ENCODE data around the gene KLHL29.
"Not testable (repeated sequence)": the region's sequence is repeated elsewhere in the genome, so short reads cannot be mapped to it uniquely, and the experiment has no call there.

The KLHL29 gene

GRCh38 chr2:23367760-23368159 lies 17.2 kb upstream of the KLHL29 start:
- DNase-seq (ENCODE audit: low read depth), result no peak

DNA sequence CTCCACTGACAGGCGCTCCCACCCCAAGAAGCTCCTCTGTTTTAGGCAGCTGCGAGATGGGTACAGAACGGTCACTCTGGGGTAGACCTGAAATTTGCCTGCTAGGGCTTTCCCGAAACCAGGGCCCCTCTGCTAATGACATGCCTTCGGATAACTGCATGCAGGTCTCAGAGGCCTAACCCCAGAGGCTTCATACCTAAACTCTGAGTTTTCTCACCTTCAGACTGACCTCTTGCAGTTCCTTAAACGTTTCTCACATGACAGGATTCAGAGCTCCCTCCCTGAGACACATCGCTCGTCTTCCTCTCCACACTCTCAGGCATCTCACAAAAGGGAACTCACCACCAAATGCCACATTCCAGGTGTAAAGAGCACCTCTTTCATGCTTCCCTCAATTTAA lies 11.3 kb upstream of the KLHL29 start:
- DNase-seq (ENCODE audit: low read depth), result no peak

GRCh38 chr2:23375448-23375847 lies 9.5 kb upstream of the KLHL29 start:
- DNase-seq (ENCODE audit: low read depth), result no peak

GRCh38 chr2:23376075-23376474 lies 8.9 kb upstream of the KLHL29 start:
- no peak for DNase-seq (ENCODE audit: low read depth)

DNA sequence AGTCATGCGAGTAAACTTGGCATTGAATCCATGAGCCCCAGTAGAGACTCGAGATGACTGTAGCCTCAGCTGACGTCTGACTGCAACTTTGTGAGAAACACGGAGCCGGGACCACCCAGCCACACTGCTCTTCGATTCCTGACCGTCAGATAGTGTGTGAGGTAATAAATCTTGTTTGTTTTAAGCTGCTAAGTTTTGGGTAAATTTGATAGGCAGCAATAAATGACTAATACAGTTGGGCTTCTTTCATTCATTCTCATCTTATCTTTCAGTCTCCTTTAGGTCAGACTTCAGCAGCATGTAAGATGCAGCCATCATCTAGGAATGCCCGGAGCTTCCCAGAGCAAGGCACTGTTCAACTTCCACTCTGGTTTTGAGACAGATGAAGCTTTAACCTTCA lies 8.0 kb upstream of the KLHL29 start:
- no peak for DNase-seq (ENCODE audit: low read depth)

DNA sequence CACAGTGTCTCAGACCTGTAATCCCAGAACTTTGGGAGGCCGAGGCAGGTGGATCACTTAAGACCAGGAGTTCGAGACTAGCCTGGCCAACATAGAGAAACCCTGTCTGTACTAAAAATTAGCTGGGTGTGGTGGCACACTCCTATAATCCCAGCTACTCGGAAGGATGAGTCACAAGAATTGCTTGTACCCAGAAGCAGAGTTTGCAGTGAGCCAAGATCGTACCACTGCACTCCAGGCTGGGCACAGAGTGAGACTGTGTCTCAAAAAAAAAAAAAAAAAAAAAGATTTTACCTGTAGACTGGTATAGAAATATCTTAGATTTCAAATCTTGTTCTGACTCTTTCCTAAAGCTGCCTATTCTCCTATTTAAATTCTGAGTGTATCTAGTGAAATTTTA lies 7.2 kb upstream of the KLHL29 start:
- DNase-seq (ENCODE audit: low read depth), result no peak

DNA sequence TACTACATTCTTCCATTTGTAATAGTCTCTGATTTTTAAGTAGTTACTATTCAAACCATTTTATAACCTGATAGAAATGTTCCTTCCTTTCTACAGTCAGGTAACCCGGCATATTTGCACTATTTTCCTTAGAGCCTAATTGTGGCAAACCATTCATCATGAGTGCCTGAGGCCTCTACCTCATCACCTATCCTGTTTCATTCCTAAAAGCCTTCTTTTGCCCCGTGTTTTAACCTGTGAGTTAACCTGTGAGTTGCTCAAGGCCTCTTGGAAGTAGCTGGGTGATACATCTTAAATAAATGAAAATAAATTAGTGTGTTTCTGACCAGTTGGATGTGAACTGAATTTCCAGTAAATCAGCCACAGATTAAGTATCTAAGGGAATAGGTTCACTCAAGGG lies 6.5 kb upstream of the KLHL29 start:
- no peak for DNase-seq (ENCODE audit: low read depth)

GRCh38 chr2:23379220-23379695 lies 5.7 kb upstream of the KLHL29 start:
- no peak for DNase-seq (ENCODE audit: low read depth)

- no peak for DNase-seq (ENCODE audit: low read depth)
Observed at GRCh38 chr2:23380562-23381065, 4.4 kb upstream of the KLHL29 start.

GRCh38 chr2:23381084-23381483 lies 3.9 kb upstream of the KLHL29 start:
- DNase-seq (ENCODE audit: low read depth), result no peak

DNA sequence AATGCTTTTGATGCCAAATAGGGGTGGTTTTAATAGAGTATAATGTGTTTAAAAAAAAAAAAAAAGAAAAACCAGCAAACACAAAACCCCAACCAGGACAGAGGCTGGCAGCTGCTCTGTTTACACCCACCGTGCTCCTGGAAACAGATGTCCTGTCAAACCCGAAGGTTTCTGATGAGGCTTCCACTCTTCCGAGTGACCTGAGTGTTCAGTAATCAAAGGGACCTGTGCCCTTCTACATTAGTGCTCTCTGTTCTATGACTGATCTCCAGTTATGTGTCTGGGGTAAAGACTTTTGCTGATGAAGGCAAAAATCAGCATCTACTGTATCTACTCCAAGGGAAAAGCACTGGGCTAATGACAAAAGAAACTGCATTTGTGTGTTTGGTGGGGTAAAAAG lies 3.5 kb upstream of the KLHL29 start:
- DNase-seq (ENCODE audit: low read depth), result no peak

DNA sequence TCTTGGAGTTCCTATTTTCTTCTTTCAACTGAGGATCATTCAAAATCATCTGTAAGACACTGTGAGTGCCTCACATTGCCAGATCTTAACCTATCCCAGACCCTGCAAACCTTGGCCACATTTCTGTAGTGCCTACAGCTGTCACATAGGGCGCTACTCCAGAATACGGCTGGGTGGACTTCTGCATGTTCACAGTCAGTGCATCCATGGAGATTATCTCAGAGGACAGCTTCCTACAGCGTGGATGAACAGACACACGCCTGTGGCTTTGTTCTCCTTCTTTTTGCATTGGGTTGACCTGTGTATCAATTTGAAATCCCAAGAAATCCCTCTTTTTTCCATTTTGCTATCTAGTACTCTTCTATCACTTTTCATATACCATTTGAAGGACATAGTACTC lies 1.9 kb upstream of the KLHL29 start:
- DNase-seq (ENCODE audit: low read depth), result no peak

- DNase-seq (ENCODE audit: low read depth), result no peak
Observed at GRCh38 chr2:23385351-23385747, 370 bp downstream of the KLHL29 start.

GRCh38 chr2:23385748-23386338 lies 864 bp downstream of the KLHL29 start:
- DNase-seq (ENCODE audit: low read depth), result no peak

GRCh38 chr2:23386339-23387220 lies 1.6 kb downstream of the KLHL29 start:
- DNase-seq (ENCODE audit: low read depth), result no peak

GRCh38 chr2:23387221-23387550 lies 2.2 kb downstream of the KLHL29 start:
- DNase-seq (ENCODE audit: low read depth), result no peak

- no peak for DNase-seq (ENCODE audit: low read depth)
Observed at GRCh38 chr2:23387845-23388244, 2.9 kb downstream of the KLHL29 start.

DNA sequence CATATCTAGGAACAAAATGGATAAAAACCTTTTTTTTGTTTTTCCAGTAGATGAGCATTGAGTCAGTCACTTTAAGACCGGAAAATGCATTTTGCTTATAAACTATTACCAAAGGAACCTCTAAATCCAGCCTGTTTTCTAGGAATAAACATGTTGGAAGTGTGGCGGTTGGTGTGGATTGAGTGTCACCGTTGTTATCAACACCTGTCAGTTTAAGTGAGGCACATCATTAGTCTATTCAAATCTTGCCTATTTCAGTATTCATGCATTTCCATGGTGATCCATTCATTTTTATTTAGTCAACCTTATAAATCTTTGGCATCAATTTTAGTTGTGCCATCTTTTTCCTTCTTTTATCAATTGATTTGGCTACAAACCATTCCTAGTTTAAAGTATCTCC lies 3.3 kb downstream of the KLHL29 start:
- DNase-seq (ENCODE audit: low read depth), result no peak

DNA sequence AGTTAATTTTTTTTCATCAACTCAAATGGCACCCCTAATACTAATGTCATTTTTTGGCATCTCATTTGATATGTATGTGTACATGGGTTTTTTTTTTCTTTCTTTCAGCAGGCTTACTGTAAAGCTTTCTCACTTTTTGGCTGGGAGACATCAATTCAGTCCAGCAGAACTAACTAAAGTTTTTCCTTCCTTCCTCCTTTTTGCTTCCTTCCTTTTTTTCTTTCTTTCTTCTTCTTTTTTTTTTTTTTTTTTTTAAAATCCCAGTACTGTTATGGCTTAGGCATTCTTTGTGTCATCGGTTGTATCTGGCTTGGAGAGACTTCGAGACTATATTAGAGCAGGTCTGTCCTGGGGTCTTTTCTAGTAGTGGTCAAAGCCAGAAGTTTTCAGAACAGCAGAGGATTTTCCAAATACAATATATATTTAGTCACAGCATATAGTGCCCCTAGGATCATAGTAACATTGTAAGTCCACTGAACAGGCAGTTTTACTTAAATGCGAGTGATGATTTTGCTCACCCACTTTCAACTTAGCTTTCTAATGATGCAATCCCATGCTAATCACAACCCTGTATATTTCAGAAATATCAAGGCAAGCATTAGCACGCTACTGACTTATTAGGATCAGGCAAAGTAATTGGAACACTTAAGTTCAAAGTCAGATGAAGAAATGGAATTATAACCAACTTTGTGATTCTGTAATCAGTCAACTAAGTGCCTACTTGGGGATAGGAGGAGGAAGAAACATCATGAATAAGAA lies 4.0 kb downstream of the KLHL29 start:
- no peak for DNase-seq (ENCODE audit: low read depth)

GRCh38 chr2:23390152-23390551 lies 5.2 kb downstream of the KLHL29 start:
- DNase-seq (ENCODE audit: low read depth), result no peak

DNA sequence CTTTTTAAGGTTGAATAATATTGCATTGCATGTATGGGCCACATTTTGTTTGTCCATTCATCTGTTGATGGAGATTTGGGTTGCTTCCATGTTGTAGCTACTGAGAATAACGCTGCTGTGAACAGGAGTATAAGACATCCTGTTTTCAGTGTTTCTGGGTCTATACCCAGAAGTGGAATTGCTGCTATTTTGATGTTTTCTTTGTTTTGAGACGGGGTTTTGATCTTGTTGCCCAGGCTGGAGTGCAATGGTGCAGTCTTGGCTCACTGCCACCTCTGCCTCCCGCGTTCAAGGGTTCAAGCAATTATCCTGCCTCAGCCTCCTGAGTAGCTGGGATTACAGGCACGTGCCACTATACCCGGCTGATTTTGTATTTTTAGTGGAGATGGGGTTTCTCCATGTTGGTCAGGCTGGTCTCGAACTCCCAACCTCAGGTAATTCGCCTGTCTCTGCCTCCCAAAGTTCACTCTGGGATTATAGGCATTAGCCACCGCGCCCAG lies 6.3 kb downstream of the KLHL29 start:
- not testable (repeated sequence) for DNase-seq (ENCODE audit: low read depth)

- no peak for DNase-seq (ENCODE audit: low read depth)
Observed at GRCh38 chr2:23393722-23394121, 8.7 kb downstream of the KLHL29 start.

GRCh38 chr2:23394700-23395099 lies 9.7 kb downstream of the KLHL29 start:
- DNase-seq (ENCODE audit: low read depth), result no peak

All from GM04503 (cell line).